ENCODE measurements around the gene CYP8B1.

DNA sequence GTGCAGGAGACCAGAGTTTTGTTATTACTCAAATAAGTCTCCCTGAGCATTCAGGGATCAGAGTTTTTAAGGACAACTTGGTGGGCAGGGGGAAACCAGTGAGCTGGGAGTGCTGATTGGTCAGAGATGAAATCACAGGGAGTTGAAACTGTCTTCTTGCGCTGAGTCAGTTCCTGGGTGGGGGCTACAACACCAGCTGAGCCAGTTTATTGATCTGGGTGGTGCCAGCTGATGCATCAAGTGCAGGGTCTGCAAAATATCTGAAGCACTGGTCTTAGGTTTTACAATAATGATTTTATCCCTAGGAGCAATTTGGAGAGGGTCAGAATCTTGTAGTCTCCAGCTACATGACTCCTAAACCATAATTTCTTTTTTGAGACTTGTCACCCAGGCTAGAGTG is 16.5 kb upstream of the CYP8B1 start:
- TF ChIP-seq CTCF (IDR thresholded peaks at IDR 0.05), result no peak
- no peak for TF ChIP-seq POLR2A (IDR thresholded peaks at IDR 0.05)
